ENCODE results near the gene TXNRD1. TPM values are rescaled to one million over a fixed set of nuclear protein-coding genes. Genes with fewer than 3 reads are reported as not detected.
"Not testable (repeated sequence)": the region's sequence is repeated elsewhere in the genome, so short reads cannot be mapped to it uniquely, and the experiment has no call there.

Gene TXNRD1
- polyA plus RNA-seq, 1 experiment, result 673 TPM

DNA sequence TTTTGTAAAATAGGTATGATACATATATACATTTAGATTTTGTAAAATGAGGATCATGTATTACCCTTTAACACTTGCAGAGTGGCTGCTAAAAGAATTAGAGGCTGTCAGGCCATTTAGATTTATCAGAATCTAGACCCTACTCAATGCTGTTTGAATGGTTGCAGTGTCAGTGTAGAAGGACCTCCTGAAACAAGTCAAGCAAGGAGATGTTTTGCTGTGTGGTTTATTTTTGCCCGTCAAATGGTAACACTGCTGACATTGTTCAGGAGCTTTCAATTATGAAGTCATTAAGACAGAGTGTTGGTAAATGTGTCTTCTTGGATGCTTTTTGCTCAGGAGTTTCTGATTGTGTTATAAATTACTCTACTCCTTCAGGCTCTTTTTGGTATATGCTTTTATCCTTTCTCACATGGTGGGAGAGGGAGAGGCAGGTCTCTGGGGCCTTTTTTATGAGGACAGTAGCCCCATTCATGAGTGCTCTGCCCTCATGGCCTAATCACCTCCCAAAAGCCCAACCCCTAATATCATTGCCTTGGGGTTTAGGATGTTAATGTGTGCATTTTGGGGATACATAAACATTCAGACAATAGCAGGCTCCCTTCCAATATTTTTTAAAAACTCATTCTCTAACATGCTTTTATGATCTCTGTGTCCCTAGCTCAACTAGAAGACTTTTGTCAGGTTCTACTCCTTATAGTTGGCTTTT is 104.5 kb downstream of the TXNRD1 start:
- Histone ChIP-seq H3K27ac (ENCODE audit: low read depth, low read length) (no peak overlapping the region), H3K9me3 (ENCODE audit: control insufficient read depth, insufficient read depth, low read length) (no peaks in the 10 kb centered on the region), H3K27me3 (ENCODE audit: control insufficient read depth, insufficient read depth, low read length) (no peaks in the 10 kb centered on the region), H3K4me3 (ENCODE audit: low read depth, low read length) (no peak overlapping the region)
- ChIA-PET CTCF (no interaction called here), POLR2A (interaction anchor here (0.7 kb wide), 1 partner anchor 17 kb away, joined by 4 read pairs; the partner anchor contains the start of gene EID3)
- DNase-seq (ENCODE audit: low read depth, low spot score), result no peak
- TF ChIP-seq, protein P1, sequence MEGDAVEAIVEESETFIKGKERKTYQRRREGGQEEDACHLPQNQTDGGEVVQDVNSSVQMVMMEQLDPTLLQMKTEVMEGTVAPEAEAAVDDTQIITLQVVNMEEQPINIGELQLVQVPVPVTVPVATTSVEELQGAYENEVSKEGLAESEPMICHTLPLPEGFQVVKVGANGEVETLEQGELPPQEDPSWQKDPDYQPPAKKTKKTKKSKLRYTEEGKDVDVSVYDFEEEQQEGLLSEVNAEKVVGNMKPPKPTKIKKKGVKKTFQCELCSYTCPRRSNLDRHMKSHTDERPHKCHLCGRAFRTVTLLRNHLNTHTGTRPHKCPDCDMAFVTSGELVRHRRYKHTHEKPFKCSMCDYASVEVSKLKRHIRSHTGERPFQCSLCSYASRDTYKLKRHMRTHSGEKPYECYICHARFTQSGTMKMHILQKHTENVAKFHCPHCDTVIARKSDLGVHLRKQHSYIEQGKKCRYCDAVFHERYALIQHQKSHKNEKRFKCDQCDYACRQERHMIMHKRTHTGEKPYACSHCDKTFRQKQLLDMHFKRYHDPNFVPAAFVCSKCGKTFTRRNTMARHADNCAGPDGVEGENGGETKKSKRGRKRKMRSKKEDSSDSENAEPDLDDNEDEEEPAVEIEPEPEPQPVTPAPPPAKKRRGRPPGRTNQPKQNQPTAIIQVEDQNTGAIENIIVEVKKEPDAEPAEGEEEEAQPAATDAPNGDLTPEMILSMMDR (IDR thresholded peaks at IDR 0.05; ENCODE audit: low read depth, low read length), result no peak

DNA sequence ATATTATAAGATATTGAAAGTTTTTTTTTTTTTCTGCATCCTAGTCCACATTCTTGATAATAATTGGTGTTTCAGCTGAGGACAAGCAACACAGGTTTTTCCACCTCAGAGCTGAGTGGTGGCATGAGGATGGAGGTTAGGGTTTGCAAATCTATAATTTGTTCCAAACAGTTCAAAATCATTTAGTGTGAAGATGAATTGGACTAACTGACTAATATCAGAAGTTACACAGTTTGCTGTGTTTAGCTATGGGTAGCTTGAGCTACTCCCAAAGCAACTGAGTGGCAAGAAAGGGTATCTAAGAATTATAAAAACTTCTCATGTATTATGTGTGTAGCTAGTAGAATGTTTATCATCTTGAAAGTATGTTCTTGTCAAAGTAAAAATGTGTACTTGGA is 105.0 kb downstream of the TXNRD1 start:
- no peaks in the 10 kb centered on the region for H3K9me3 ChIP-seq (ENCODE audit: control insufficient read depth, insufficient read depth, low read length)
- POLR2A ChIA-PET, result interaction anchor here (0.6 to 0.7 kb wide), 3 partner anchors 13 to 18 kb away, joined by 3 to 4 read pairs (median 4); partner anchors contain the start of gene EID3
- CTCF ChIA-PET, result no interaction called here
- no peak overlapping the region for H3K4me3 ChIP-seq (ENCODE audit: low read depth, low read length)
- TF ChIP-seq, protein P1 (IDR thresholded peaks at IDR 0.05; ENCODE audit: low read depth, low read length), result no peak
- H3K27me3 ChIP-seq (ENCODE audit: control insufficient read depth, insufficient read depth, low read length), result no peaks in the 10 kb centered on the region
- no peak for DNase-seq (ENCODE audit: low read depth, low spot score)
- no peak overlapping the region for H3K27ac ChIP-seq (ENCODE audit: low read depth, low read length)

DNA sequence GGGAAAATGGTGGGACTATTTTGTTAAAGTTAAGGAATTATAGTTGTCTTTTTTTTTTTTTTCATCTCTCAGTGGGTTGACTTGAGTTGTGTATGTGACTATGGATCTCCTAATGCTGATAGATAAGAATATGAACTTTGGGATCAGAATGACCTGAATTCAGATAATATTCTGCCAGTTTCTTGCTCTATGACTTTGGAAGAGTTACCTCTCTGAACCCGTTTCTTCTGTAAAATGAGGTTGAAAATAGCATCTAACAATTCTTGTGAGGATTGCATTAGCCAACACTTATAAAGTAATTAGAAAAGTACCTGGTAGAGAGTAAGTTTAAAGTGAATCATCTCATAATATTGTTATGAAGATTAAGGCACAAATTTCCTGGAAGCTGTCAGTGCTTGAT is 106.4 kb downstream of the TXNRD1 start:
- ChIA-PET POLR2A (no interaction called here), CTCF (no interaction called here)
- DNase-seq (ENCODE audit: low read depth, low spot score), result no peak
- TF ChIP-seq, protein P1 (IDR thresholded peaks at IDR 0.05; ENCODE audit: low read depth, low read length), result no peak
- Histone ChIP-seq H3K27me3 (ENCODE audit: control insufficient read depth, insufficient read depth, low read length) (no peaks in the 10 kb centered on the region), H3K9me3 (ENCODE audit: control insufficient read depth, insufficient read depth, low read length) (no peaks in the 10 kb centered on the region), H3K4me3 (ENCODE audit: low read depth, low read length) (no peak overlapping the region), H3K27ac (ENCODE audit: low read depth, low read length) (no peak overlapping the region)

DNA sequence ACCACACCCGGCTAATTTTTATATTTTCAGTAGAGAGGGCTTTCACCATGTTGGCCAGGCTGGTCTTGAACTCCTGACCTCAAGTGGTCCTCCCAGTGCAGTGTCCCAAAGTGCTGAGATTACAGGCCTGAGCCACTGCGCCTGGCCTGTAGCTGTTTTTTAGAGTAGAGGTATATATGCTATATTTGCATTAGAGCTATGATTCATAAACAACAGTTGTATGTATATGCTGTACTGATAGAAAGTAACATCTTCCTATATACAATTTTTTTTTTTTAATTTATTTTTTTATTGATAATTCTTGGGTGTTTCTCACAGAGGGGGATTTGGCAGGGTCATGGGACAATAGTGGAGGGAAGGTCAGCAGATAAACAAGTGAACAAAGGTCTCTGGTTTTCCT is 107.0 kb downstream of the TXNRD1 start:
- DNase-seq (ENCODE audit: low read depth, low spot score); H3K4me3 ChIP-seq (ENCODE audit: low read depth, low read length); H3K9me3 ChIP-seq (ENCODE audit: control insufficient read depth, insufficient read depth, low read length); POLR2A ChIA-PET; H3K27me3 ChIP-seq (ENCODE audit: control insufficient read depth, insufficient read depth, low read length): not testable (repeated sequence)
- CTCF ChIA-PET, result interaction anchor here (0.5 kb wide), 1 partner anchor 109 kb away, joined by 3 read pairs; no protein-coding TSS in a partner anchor
- peak overlapping the region; percentile 43 for H3K27ac ChIP-seq (ENCODE audit: low read depth, low read length)

DNA sequence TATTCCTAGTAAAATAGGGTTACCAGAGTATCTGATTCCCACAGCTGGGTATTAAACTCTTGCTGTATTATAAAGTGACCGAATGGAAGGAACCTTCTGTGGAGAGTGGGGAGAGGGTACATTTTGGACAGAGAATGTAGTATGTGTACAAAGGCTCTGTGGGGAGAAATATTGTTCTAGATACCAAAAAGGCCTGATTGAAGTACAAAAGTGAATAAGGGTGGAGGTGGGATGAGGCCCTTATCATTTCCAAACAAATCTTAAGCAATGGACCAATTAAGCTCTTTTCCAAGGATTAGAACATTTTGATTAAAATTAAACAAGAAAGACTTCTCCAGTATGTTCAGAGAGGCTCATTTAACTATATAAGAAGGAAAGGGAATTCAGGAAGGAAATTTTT is 108.3 kb downstream of the TXNRD1 start:
- POLR2A ChIA-PET, result no interaction called here
- peak overlapping the region; percentile 11 for H3K27ac ChIP-seq (ENCODE audit: low read depth, low read length)
- no peak for DNase-seq (ENCODE audit: low read depth, low spot score)
- no peak overlapping the region for H3K4me3 ChIP-seq (ENCODE audit: low read depth, low read length)
- no peaks in the 10 kb centered on the region for H3K27me3 ChIP-seq (ENCODE audit: control insufficient read depth, insufficient read depth, low read length)
- CTCF ChIA-PET, result no interaction called here
- TF ChIP-seq, protein P1 (IDR thresholded peaks at IDR 0.05; ENCODE audit: low read depth, low read length), result no peak
- H3K9me3 ChIP-seq (ENCODE audit: control insufficient read depth, insufficient read depth, low read length), result no peaks in the 10 kb centered on the region

DNA sequence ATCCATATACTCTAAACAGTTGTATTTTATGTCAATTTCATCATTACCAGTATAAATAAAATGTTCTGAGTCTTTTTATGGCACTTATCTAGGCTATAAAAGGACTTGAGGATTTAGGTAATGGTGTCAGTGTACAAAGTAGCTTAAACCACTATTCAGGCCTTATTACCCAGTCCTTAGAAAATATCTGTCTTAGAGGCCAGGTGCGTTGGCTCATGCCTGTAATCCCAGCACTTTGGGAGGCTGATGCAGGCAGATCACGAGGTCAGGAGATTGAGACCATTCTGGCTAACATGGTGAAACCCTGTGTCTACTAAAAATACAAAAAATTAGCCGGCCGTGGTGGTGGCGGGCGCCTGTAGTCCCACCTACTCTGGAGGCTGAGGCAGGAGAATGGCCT is 112.7 kb downstream of the TXNRD1 start:
- H3K9me3 ChIP-seq (ENCODE audit: control insufficient read depth, insufficient read depth, low read length); H3K27ac ChIP-seq (ENCODE audit: low read depth, low read length); H3K4me3 ChIP-seq (ENCODE audit: low read depth, low read length); DNase-seq (ENCODE audit: low read depth, low spot score); H3K27me3 ChIP-seq (ENCODE audit: control insufficient read depth, insufficient read depth, low read length): not testable (repeated sequence)
- CTCF ChIA-PET, result interaction anchor here (0.6 to 1.8 kb wide), 2 partner anchors 101 to 548 kb away, joined by 3 to 4 read pairs; no protein-coding TSS in a partner anchor
- POLR2A ChIA-PET, result interaction anchor here (0.7 kb wide), 2 partner anchors 15 to 54 kb away, joined by 3 to 7 read pairs; no protein-coding TSS in a partner anchor
